ENCODE data around the gene CALHM4. TPM values are rescaled to one million over a fixed set of nuclear protein-coding genes. Genes with fewer than 3 reads are reported as not detected.

CALHM4 gene
- total and polyA plus RNA-seq, 2 of the 4 experiments (the other 2 are of a cell fraction): 0.07 TPM; not detected in 1

- no peak for TF ChIP-seq NFE2L2 (IDR thresholded peaks at IDR 0.05; ENCODE audit: low read depth, low read length)
- TF ChIP-seq SMC3 (IDR thresholded peaks at IDR 0.05; ENCODE audit: low read depth, low read length): no peak
- no peak; the same call in 1 of the 2 replicates for TF ChIP-seq BHLHE40 (IDR thresholded peaks at IDR 0.05; ENCODE audit: low read depth, low read length)
Measured at GRCh38 chr6:116570856-116571682, 17.5 kb downstream of the CALHM4 start, which contains the start of gene RWDD1 (continued).

DNA sequence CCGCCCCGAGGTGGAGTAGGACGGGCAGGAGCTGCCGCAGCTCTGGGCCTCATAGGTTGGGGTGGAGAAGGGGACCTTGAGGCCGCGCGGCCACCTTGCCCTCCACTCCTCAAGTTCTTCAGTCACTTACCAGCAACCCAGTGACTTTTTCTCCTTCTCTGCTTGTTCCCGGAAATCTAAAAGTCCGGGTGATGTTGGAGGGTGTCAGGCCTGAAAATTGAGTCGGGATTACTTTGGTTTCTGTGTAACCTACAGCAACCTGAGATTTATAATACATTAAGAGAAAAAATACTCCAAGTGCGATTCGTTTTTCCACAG is 18.1 kb downstream of the CALHM4 start:
- Histone ChIP-seq H2BK120ac (ENCODE audit: low read depth, low read length) (peak overlapping the region; percentile 7; the same call in 1 of the 2 replicates), H3K9ac (ENCODE audit: low read depth, low read length) (peak overlapping the region; percentile 79), H4K20me1 (ENCODE audit: insufficient read depth, low read length) (peaks cover 3% of the 10 kb centered on the region; the same call in 1 of the 2 replicates), H3K14ac (replicated peaks; ENCODE audit: low read depth, low read length) (peak overlapping the region; percentile 71), H3K4me3 (ENCODE audit: insufficient read depth, low read depth, low read length) (peak overlapping the region; percentile 81), H2AK9ac (replicated peaks; ENCODE audit: low read depth, low read length, poor library complexity) (peak overlapping the region; percentile 51), H4K5ac (ENCODE audit: low read depth, low read length) (peak overlapping the region; percentile 5; the same call in 1 of the 2 replicates), H2BK15ac (ENCODE audit: low read depth, low read length) (no peak overlapping the region), H3K9me1 (ENCODE audit: insufficient read depth, low read length) (no peaks in the 10 kb centered on the region), H2BK5ac (ENCODE audit: low read depth, low read length, poor library complexity, severe bottlenecking) (peak overlapping the region; percentile 51), H2AK5ac (ENCODE audit: low read depth, low read length) (0 out of 2 replicates have a peak overlapping the region, but pooled peaks have one; percentile 3), H3K23ac (ENCODE audit: low read depth, low read length) (peak overlapping the region; percentile 83), H3K4ac (ENCODE audit: low read depth, low read length) (peak overlapping the region; percentile 73), H3K18ac (ENCODE audit: low read depth, low read length) (no peak overlapping the region), H4K91ac (ENCODE audit: insufficient read depth, low read depth, low read length) (peak overlapping the region; percentile 49), H3K27ac (ENCODE audit: insufficient read depth, low read length) (peak overlapping the region; percentile 73), H3K4me2 (ENCODE audit: low read depth, low read length) (peak overlapping the region; percentile 96), H3K36me3 (ENCODE audit: control insufficient read depth, insufficient read depth, low read length) (no peaks in the 10 kb centered on the region), H3K79me1 (ENCODE audit: low read depth in 1 of 2, low read length in 2 of 2) (peaks cover 10 to 45% of the 10 kb centered on the region in 2 experiments), H2AFZ (replicated peaks; ENCODE audit: low read length, poor library complexity) (peak overlapping the region; percentile 94), H3K9me3 (ENCODE audit: control insufficient read depth, insufficient read depth, low read length) (no peaks in the 10 kb centered on the region), H3K27me3 (ENCODE audit: control insufficient read depth, insufficient read depth, low read length) (no peaks in the 10 kb centered on the region), H2BK20ac (ENCODE audit: low read depth, low read length) (no peak overlapping the region), H4K8ac (ENCODE audit: low read depth in 2 of 2, low read length in 2 of 2) (peak overlapping the region; percentile 11 to 61; a peak in 2 of 4 replicates), H3K4me1 (ENCODE audit: control insufficient read depth, insufficient read depth, low read length) (no peaks in the 10 kb centered on the region), H3K56ac (ENCODE audit: extremely low read depth, insufficient read depth, low read length) (peak overlapping the region; percentile 81; the same call in 1 of the 2 replicates)
- WGBS, 2 experiments (ENCODE audit: extremely low coverage in 2 of 2, insufficient read length in 1 of 2): no CpG with 5 or more reads among the region's 12 CpGs
- ChIA-PET CTCF (interaction anchor here (0.7 to 2.2 kb wide), 6 partner anchors 11 to 327 kb away, joined by 3 to 9 read pairs (median 4); no protein-coding TSS in a partner anchor), POLR2A (ENCODE audit: unreplicated experiment) (interaction anchor here (0.8 to 1.0 kb wide), 2 partner anchors 14 to 301 kb away, joined by 4 to 6 read pairs; no protein-coding TSS in a partner anchor)
- BruUV-seq (replicated peaks): no TSS peak
- in situ Hi-C loops (cut with MboI; ENCODE audit: low sequenced_read_pairs): no loop called here
- intact Hi-C loops (cut with micrococcal nuclease): loop anchor here (2.0 to 5.0 kb wide), 2 partner anchors 76 to 291 kb away; no protein-coding TSS in a partner anchor
- DNase-seq: no peak
- ATAC-seq (ENCODE audit: low read depth): no peak; the same call in 1 of the 2 replicates
- dilution Hi-C loops (cut with HindIII; ENCODE audit: low sequenced_read_pairs, unreplicated experiment): no loop called here
- TF ChIP-seq NFE2L2 (IDR thresholded peaks at IDR 0.05; ENCODE audit: low read depth, low read length) (no peak), CEBPB (IDR thresholded peaks at IDR 0.05; ENCODE audit: low read depth, low read length) (no peak), USF2 (IDR thresholded peaks at IDR 0.05; ENCODE audit: low read depth, low read length) (no peak), RFX5 (IDR thresholded peaks at IDR 0.05; ENCODE audit: low read depth, low read length) (no peak), SMC3 (IDR thresholded peaks at IDR 0.05; ENCODE audit: low read depth, low read length) (no peak), FOS (IDR thresholded peaks at IDR 0.05; ENCODE audit: low read depth, low read length) (no peak), POLR2A (IDR thresholded peaks at IDR 0.05; ENCODE audit: low read depth, low read length) (no peak), MXI1 (IDR thresholded peaks at IDR 0.05; ENCODE audit: borderline replicate concordance, low read depth, low read length) (no peak), MAZ (IDR thresholded peaks at IDR 0.05; ENCODE audit: borderline replicate concordance, low read depth, low read length) (no peak), MAFK (IDR thresholded peaks at IDR 0.05; ENCODE audit: low read depth, low read length) (no peak), RAD21 (IDR thresholded peaks at IDR 0.05; ENCODE audit: low read length) (no peak)
- TF ChIP-seq, protein P1, sequence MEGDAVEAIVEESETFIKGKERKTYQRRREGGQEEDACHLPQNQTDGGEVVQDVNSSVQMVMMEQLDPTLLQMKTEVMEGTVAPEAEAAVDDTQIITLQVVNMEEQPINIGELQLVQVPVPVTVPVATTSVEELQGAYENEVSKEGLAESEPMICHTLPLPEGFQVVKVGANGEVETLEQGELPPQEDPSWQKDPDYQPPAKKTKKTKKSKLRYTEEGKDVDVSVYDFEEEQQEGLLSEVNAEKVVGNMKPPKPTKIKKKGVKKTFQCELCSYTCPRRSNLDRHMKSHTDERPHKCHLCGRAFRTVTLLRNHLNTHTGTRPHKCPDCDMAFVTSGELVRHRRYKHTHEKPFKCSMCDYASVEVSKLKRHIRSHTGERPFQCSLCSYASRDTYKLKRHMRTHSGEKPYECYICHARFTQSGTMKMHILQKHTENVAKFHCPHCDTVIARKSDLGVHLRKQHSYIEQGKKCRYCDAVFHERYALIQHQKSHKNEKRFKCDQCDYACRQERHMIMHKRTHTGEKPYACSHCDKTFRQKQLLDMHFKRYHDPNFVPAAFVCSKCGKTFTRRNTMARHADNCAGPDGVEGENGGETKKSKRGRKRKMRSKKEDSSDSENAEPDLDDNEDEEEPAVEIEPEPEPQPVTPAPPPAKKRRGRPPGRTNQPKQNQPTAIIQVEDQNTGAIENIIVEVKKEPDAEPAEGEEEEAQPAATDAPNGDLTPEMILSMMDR (conservative IDR thresholded peaks at IDR 0.05; ENCODE audit: low read depth, low read length): no peak
